Liver (tissue), 9 donors: Measurements from ENCODE around the gene ACIN1. TPM values are rescaled to one million over a fixed set of nuclear protein-coding genes. Genes with fewer than 3 reads are reported as not detected.

Source experiments
- DNase-seq: peaks from one replicate; pipeline ENCODE4 v3.0.0-alpha.2; 2017; ENCODE audit warnings: low spot score
- H3K27ac ChIP-seq, 2 donors: one replicate each; pipeline ENCODE4 v1.7.0; 2013; ENCODE audit warnings: inconsistent platforms in 2 of 2, low read length in 2 of 2, control low read depth in 1 of 2, low read depth in 1 of 2, mild to moderate bottlenecking in 1 of 2
- H3K27me3 ChIP-seq, 4 donors: one replicate each; pipeline versions ENCODE4 v1.6.1 to v1.7.0; 2013; ENCODE audit warnings: low read length in 3 of 4, inconsistent platforms in 1 of 4, mild to moderate bottlenecking in 1 of 4, moderate library complexity in 1 of 4; ENCODE audit not compliant: control insufficient read depth in 4 of 4, insufficient read depth in 4 of 4
- H3K36me3 ChIP-seq, 4 donors: one replicate each; pipeline versions ENCODE4 v1.6.1 to v1.7.0; 2013; ENCODE audit warnings: low read length in 3 of 4, mild to moderate bottlenecking in 3 of 4, low read depth in 1 of 4, moderate library complexity in 1 of 4; ENCODE audit not compliant: control insufficient read depth in 4 of 4, insufficient read depth in 3 of 4
- H3K4me1 ChIP-seq, 4 donors: one replicate each; pipeline versions ENCODE4 v1.6.1 to v1.7.0; 2013; ENCODE audit warnings: low read length in 3 of 4, mild to moderate bottlenecking in 3 of 4, moderate library complexity in 1 of 4; ENCODE audit not compliant: control insufficient read depth in 4 of 4, insufficient read depth in 4 of 4
- H3K4me3 ChIP-seq, 3 donors: one replicate each; pipeline versions ENCODE4 v1.6.1 to v1.7.0; 2013; ENCODE audit warnings: low read length in 3 of 3, control low read depth in 1 of 3, low read depth in 1 of 3, mild to moderate bottlenecking in 1 of 3
- H3K9ac ChIP-seq, 2 donors: one replicate each; pipeline ENCODE4 v1.7.0; 2013; ENCODE audit warnings: low read length in 2 of 2, mild to moderate bottlenecking in 2 of 2, moderate library complexity in 2 of 2, control low read depth in 1 of 2, low read depth in 1 of 2
- H3K9me3 ChIP-seq, 4 donors: one replicate each; pipeline versions ENCODE4 v1.6.1 to v1.7.0; 2013; ENCODE audit warnings: low read length in 3 of 4; ENCODE audit not compliant: control insufficient read depth in 4 of 4
- CTCF ChIP-seq: fragments of 150-350 bp; IDR thresholded peaks from 2 replicates; pipeline ENCODE4 v1.5.1; 2017; ENCODE audit warnings: improper control_type of control experiment, low read depth, low read length; ENCODE audit not compliant: missing input control
- EGR1 ChIP-seq, 2 donors: IDR thresholded peaks; 2 replicates each; pipeline ENCODE4 v1.6.1; 2016 to 2018; ENCODE audit warnings: antibody characterized with exemption in 2 of 2, low read depth in 2 of 2
- FOXA1 ChIP-seq: IDR thresholded peaks from 2 replicates; pipeline ENCODE4 v1.6.1; 2016; ENCODE audit warnings: antibody characterized with exemption
- FOXA2 ChIP-seq: IDR thresholded peaks from 2 replicates; pipeline ENCODE4 v1.6.1; 2016; ENCODE audit warnings: antibody characterized with exemption
- GABPA ChIP-seq, 2 donors: IDR thresholded peaks in 1 of 2; conservative IDR thresholded peaks in 1 of 2; 2 replicates each; pipeline ENCODE4 v1.6.1; 2016; ENCODE audit warnings: antibody characterized with exemption in 2 of 2, mild to moderate bottlenecking in 1 of 2, moderate library complexity in 1 of 2
- HNF4A ChIP-seq, 2 donors: conservative IDR thresholded peaks; 2 replicates each; pipeline ENCODE4 v1.6.1; 2016; ENCODE audit warnings: antibody characterized with exemption in 2 of 2, mild to moderate bottlenecking in 2 of 2
- HNF4G ChIP-seq: IDR thresholded peaks from 2 replicates; pipeline ENCODE4 v1.6.1; 2016; ENCODE audit warnings: antibody characterized with exemption
- JUND ChIP-seq, 2 donors: IDR thresholded peaks; 2 replicates each; pipeline ENCODE4 v1.6.1; 2016; ENCODE audit warnings: antibody characterized with exemption in 2 of 2
- MAX ChIP-seq: IDR thresholded peaks from 2 replicates; pipeline ENCODE4 v1.6.1; 2016; ENCODE audit warnings: antibody characterized with exemption
- NR2F2 ChIP-seq: IDR thresholded peaks from 2 replicates; pipeline ENCODE4 v1.6.1; 2016; ENCODE audit warnings: antibody characterized with exemption
- RXRA ChIP-seq, 2 donors: IDR thresholded peaks; 2 replicates each; pipeline ENCODE4 v1.6.1; 2017 to 2018; ENCODE audit warnings: antibody characterized with exemption in 2 of 2, mild to moderate bottlenecking in 1 of 2
- SP1 ChIP-seq: IDR thresholded peaks from 2 replicates; pipeline ENCODE4 v1.6.1; 2018; ENCODE audit warnings: antibody characterized with exemption, mild to moderate bottlenecking
- TAF1 ChIP-seq: conservative IDR thresholded peaks from 2 replicates; pipeline ENCODE4 v1.6.1; 2016; ENCODE audit warnings: antibody characterized with exemption, mild to moderate bottlenecking
- YY1 ChIP-seq: IDR thresholded peaks from 2 replicates; pipeline ENCODE4 v1.6.1; 2016; ENCODE audit warnings: antibody characterized with exemption, mild to moderate bottlenecking
- WGBS: extraction: QIAGEN DNeasy Blood & Tissue Kit; methylation state at CpG from one replicate; pipeline ENCODE4 v1.1.7; 2013; 5-methylcytosine and 5-hydroxymethylcytosine counted together
- polyA plus RNA-seq, 2 donors: library from polyadenylated mRNA; stranded (reverse) in 1 of 2; unstranded in 1 of 2; fragments of 200-250 nt in 1 of 2; fragments of >200 nt in 1 of 2; fragmentation: Nextera tagmentation in 1 of 2; extraction: Ambion mirVana in 1 of 2; gene quantifications; one replicate each; pipeline versions ENCODE4 v1.2.1 to v1.2.3, GENCODE V29; 2013 to 2015
- total RNA-seq, 2 donors: library from RNA; depleted of rRNA; stranded (reverse); fragments of >200 nt; gene quantifications; one replicate each; pipeline ENCODE4 v1.2.3, GENCODE V29; 2014
- TF ChIP-seq, protein P1 (sequence below): IDR thresholded peaks from 2 replicates; pipeline ENCODE4 v1.6.1; 2016; ENCODE audit warnings: antibody characterized with exemption
- TF ChIP-seq, protein P2 (sequence below): IDR thresholded peaks from 2 replicates; pipeline ENCODE4 v1.6.1; 2016; ENCODE audit warnings: antibody characterized with exemption
- TF ChIP-seq, protein P3 (sequence below): IDR thresholded peaks from 2 replicates; pipeline ENCODE4 v1.6.1; 2016; ENCODE audit warnings: antibody characterized with exemption, mild to moderate bottlenecking
- donor health status: healthy.
- donor health status: healthy.
- donor health status: healthy.
- donor health status: healthy.
- donor health status: healthy.

Gene ACIN1
- total and polyA plus RNA-seq, 4 donors = 8.1 to 50.6 (median 37.1) TPM

DNA sequence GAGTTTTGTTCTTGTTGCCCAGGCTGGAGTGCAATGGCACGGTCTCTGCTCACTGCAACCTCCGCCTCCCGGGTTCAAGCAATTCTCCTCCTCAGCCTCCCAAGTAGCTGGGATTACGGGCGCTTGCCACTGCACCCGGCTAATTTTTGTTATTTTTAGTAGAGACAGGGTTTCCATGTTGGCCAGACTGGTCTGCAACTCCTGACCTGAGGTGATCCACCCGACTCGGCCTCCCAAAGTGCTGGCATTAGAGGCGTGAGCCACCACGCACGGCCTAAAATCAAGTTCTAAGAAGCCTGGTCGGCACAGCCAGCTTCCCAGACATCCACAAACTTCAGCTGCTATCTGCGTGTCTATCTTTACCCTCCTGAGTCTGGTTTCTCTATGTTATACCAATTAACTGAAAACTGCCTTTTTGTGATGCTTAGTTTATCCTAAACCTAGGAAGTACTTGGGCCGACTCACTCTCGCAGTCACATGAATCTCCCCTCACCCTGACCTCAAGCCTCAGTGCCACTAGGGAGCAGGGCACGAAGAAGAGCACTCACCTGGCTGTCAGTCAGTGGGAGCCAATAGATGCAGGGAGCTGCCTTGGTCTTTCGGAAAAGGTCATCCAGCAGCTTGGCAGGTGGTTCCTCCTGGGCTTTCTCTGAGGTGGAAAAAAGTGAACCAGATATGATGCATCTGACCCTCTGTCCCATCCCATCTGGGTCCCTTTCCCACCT is 34.2 kb downstream of the ACIN1 start:
- Histone ChIP-seq H3K4me3 (no peak overlapping the region), H3K27me3 (no peaks in the 10 kb centered on the region), H3K9me3 (no peaks in the 10 kb centered on the region), H3K27ac (no peak overlapping the region), H3K9ac (no peak overlapping the region), H3K36me3 (peaks cover 20 to 56% (median 40%) of the 10 kb centered on the region in 4 donors), H3K4me1 (peaks cover 4 to 17% (median 13%) of the 10 kb centered on the region in 4 donors)
- DNase-seq = no peak
- TF ChIP-seq, protein P1, sequence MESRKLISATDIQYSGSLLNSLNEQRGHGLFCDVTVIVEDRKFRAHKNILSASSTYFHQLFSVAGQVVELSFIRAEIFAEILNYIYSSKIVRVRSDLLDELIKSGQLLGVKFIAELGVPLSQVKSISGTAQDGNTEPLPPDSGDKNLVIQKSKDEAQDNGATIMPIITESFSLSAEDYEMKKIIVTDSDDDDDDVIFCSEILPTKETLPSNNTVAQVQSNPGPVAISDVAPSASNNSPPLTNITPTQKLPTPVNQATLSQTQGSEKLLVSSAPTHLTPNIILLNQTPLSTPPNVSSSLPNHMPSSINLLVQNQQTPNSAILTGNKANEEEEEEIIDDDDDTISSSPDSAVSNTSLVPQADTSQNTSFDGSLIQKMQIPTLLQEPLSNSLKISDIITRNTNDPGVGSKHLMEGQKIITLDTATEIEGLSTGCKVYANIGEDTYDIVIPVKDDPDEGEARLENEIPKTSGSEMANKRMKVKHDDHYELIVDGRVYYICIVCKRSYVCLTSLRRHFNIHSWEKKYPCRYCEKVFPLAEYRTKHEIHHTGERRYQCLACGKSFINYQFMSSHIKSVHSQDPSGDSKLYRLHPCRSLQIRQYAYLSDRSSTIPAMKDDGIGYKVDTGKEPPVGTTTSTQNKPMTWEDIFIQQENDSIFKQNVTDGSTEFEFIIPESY = no peak
- no peak for TF ChIP-seq FOXA1
- no peak for TF ChIP-seq EGR1 (IDR thresholded peaks at IDR 0.05; ENCODE audit: low read depth in 2 of 2)
- TF ChIP-seq HNF4G = no peak
- TF ChIP-seq GABPA (IDR thresholded peaks at IDR 0.05 in 1 of 2, conservative IDR thresholded peaks at IDR 0.05 in 1 of 2) = no peak
- TF ChIP-seq FOXA2 = no peak
- TF ChIP-seq SP1 = no peak
- no peak for TF ChIP-seq NR2F2
- TF ChIP-seq RXRA (IDR thresholded peaks at IDR 0.05) = no peak
- TF ChIP-seq, protein P2, sequence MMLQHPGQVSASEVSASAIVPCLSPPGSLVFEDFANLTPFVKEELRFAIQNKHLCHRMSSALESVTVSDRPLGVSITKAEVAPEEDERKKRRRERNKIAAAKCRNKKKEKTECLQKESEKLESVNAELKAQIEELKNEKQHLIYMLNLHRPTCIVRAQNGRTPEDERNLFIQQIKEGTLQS = no peak
- TF ChIP-seq CTCF = no peak
- no peak for TF ChIP-seq YY1
- TF ChIP-seq TAF1 = no peak
- no peak for TF ChIP-seq MAX
- TF ChIP-seq JUND (IDR thresholded peaks at IDR 0.05) = no peak
- TF ChIP-seq, protein P3, sequence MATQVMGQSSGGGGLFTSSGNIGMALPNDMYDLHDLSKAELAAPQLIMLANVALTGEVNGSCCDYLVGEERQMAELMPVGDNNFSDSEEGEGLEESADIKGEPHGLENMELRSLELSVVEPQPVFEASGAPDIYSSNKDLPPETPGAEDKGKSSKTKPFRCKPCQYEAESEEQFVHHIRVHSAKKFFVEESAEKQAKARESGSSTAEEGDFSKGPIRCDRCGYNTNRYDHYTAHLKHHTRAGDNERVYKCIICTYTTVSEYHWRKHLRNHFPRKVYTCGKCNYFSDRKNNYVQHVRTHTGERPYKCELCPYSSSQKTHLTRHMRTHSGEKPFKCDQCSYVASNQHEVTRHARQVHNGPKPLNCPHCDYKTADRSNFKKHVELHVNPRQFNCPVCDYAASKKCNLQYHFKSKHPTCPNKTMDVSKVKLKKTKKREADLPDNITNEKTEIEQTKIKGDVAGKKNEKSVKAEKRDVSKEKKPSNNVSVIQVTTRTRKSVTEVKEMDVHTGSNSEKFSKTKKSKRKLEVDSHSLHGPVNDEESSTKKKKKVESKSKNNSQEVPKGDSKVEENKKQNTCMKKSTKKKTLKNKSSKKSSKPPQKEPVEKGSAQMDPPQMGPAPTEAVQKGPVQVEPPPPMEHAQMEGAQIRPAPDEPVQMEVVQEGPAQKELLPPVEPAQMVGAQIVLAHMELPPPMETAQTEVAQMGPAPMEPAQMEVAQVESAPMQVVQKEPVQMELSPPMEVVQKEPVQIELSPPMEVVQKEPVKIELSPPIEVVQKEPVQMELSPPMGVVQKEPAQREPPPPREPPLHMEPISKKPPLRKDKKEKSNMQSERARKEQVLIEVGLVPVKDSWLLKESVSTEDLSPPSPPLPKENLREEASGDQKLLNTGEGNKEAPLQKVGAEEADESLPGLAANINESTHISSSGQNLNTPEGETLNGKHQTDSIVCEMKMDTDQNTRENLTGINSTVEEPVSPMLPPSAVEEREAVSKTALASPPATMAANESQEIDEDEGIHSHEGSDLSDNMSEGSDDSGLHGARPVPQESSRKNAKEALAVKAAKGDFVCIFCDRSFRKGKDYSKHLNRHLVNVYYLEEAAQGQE = no peak
- TF ChIP-seq HNF4A (conservative IDR thresholded peaks at IDR 0.05) = no peak
- WGBS = 94% methylated on average over 17 of the region's 17 CpGs
